NCI-H1105 (cell line): ENCODE results near the gene HIPK1.
"Not testable (repeated sequence)": the region's sequence is repeated elsewhere in the genome, so short reads cannot be mapped to it uniquely, and the experiment has no call there.

Experiments
- DNase-seq: peaks from one replicate; lab custom pipeline; 2025; lab: John Stamatoyannopoulos, UW

The HIPK1 gene

DNA sequence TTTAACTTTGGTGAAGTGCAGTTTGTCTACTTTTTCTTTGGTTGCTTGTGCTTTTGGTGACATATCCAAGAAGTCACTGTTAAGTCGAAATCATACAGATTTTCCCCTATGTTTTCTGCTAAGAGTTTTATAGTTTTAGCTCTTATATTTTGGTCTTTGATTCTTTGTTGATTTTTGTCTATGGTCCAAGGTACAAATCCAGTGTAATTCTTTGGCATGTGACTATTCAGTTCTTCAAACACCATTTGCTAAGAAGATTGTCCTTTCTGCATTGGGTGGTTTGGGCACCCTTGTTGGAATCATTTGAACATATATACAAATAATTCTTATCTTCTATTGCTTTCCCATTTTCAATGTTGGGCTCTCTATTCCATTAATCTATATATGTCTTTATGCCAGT lies 16.2 kb downstream of the HIPK1 start:
- DNase-seq: no peak

DNA sequence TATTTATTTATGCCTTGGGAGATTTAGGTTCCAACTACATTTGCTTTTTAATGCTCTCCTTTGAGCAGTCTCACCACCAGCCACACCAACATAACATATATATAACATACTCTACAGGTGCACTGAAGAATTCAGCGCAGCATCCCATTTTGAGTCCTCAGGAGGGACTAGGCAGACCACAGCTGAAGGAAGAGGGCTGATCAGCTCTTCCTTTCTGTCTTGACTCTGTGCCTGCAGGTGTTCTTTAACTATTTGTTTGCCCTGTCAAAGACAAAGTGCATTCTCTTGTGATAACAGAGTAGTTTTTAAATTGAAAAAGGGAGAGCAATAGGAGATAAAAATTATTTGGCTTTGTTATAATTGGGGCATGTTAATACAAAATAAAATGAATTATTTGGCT lies 17.0 kb downstream of the HIPK1 start:
- DNase-seq: no peak

DNA sequence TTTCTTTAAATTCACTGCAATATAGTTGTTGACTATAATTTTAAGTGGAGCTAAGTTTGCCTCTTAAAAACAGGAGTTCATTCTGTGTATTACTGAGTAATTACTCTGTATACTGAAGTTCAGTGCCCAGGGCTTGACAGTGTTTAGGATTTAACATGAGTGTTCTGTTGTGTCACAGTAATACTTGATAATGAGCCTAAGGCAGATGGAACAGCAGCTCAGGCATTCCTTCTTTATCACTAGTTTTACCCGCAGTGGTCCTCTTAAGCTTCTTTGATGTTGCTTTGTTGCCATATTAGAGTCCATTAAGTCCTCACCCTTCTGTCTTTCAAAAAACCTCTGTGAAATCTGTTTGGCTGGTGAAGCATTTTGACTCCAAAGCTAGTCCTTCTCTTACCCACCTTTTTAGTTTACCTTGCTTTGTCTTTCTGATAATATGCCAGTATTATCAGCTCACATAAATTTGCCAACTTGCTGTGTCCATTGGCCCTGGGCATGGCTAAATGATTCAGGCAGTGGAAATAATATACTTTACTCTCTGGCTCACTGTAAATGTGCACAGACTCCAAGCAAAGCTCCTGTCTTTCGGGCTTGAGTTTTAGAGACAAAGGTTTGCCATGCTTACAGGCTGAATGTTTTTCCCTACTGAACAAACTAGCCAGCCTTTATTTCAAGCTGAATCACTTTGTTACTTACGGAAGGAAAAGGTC lies 17.7 kb downstream of the HIPK1 start:
- DNase-seq: no peak

DNA sequence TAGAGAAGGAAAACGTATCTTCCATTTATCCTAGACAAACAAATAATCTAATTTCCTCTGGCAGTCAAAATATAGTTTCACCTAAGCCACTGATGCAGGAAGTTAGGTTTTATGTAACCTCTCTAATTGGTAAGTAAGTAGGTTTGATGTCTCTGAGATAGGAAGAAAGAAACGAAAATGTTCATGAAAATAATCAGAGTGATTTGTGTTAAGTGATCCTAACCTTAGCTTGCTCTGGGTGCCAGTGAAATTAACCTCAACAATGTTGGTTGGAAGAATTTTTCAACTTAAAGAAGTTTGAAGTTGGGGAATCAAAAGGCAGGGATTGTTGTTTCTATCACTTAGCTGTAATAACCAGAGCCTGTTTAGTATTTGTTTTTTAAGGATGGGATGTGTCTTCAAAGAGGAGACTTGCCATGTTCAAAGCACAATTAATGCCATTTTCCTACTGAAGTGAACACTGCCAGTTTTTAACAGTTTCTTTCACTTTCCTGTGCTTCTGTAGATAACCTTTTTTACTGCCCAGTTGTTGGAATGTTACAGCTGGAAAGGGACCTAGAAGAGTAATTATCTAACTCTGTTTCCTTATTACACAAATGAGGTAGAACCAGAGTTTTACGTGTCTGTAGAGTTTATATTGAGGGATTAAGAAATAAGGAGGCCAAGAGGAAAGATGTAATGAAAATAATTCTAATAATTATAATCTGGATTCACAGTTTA lies 18.4 kb downstream of the HIPK1 start:
- no peak for DNase-seq

DNA sequence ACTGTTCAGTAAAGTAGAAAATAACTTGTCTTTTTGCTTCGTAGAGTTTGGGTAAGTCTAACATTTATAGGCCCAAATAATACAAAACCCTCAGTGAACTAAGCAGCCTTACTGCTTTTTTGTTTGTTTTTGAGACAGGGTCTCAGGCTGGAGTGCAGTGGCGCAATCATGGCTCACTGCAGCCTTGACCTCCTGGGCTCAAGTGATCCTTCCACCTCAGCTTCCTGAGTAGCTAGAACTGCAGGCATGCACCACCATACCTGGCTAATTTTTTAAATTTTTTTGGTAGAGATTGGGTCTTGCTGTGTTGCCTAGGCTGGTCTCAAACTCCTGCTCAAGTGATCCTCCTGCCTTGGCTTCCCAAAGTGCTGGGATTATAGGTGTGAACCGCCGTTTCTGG lies 19.0 kb downstream of the HIPK1 start:
- DNase-seq: not testable (repeated sequence)

DNA sequence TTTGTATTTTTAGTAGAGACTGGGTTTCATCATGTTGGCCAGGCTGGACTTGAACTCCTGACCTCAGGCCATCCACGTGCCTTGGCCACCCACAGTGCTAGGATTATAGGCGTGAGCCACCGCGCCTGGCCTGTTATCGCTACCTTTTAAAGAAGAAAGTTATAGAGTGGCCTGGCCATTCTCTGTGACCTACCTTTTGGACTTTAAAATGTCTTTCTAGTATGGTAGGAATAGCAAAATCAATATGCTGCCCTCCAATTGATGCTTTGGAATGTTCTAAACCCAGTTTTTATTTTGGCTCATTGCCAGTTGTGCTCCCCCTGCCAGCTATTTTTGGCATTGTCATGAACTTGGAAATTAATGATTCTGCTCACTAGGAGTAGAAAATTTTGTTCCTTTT lies 19.9 kb downstream of the HIPK1 start:
- no peak for DNase-seq

DNA sequence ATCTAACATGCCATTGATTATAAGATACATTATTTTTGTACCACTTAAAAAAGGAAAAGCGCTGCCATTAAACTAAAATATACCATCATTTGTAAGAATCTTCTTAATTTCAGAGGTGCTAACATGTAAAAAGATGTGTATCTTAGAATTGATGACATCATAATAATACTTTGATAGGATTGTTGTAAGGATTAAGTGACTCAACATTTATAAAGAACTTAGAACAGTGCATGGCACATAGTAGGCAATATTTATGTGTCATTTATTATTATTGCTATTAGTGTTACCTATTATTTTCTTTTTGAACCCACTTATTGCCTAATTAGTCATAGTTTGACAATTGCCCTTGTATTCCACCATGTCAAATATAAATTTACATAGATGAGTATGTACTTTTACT lies 21.8 kb downstream of the HIPK1 start:
- DNase-seq: no peak

DNA sequence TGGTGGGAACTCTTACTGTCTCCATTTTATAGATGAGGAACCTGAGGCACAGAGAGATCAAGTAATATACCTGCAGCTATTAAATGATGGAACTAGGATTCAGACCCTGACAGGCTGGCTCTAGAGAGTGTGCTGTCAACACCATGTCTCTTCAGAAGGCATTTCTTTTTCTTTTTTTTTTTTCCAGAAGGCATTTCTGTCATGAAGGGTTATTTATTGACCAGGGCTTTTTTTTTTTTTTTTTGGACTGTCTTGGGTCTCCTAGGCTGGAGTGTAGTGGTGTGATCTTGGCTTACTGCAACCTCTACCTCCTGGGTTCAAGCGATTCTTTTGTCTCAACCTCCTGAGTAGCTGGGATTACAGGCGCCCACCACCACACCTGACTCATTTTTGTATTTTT lies 22.6 kb downstream of the HIPK1 start:
- no peak for DNase-seq

DNA sequence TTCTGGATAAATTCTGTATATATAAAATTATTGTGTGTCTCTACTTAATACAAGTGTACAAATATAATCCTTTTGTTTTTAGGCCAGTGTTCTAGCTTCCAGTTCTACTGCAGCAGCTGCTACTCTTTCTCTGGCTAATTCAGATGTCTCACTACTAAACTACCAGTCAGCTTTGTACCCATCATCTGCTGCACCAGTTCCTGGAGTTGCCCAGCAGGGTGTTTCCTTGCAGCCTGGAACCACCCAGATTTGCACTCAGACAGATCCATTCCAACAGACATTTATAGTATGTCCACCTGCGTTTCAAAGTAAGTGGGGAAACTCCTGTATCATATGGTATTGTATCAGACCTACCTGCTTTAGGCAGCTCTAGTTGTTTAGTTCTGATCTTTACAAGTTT lies 28.9 kb downstream of the HIPK1 start:
- no peak for DNase-seq

DNA sequence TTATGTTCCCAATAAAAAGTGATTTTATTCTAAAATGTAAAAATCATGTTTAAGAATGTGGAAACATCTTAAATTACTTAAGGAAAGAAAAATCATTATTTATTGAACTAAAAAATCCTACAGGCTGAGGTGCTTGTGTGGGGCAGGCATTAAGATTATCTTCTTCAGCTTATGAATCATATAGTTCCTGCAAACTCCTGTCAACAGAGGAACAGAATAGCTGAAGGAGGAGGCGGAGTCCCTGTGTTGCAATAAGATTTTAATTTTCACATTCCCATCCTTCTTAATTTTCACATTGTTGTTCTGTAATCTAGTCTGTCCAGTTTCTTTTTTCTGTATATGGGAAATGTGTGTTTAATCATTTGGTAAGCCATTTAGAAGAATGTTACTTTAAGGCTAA lies 29.6 kb downstream of the HIPK1 start:
- DNase-seq: no peak

DNA sequence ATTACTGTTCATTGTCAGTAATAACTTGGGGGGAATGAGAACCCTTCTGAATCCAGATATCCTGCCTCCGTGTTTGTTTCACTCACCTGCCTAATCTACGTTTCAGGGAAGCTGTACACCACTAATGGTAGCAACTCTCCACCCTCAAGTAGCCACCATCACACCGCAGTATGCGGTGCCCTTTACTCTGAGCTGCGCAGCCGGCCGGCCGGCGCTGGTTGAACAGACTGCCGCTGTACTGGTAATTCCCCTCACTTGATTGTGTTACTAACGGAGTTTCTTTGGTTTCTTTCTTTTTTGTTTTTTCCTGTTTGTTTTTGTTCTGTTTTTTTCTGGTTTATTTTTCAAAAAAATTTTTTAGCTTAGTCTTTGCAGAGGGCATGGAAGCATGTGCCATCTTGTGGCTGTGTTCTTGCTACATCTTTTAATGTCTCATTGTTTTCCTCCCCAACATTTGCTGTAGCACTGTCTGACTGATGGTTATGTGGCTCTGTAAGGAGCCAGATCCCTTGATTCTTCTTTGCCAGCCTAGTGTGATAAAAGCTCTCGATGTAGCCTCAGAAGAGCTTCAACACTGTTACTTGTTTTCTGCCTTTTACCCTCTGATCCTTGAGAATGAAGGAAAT lies 34.3 kb downstream of the HIPK1 start:
- DNase-seq: no peak

DNA sequence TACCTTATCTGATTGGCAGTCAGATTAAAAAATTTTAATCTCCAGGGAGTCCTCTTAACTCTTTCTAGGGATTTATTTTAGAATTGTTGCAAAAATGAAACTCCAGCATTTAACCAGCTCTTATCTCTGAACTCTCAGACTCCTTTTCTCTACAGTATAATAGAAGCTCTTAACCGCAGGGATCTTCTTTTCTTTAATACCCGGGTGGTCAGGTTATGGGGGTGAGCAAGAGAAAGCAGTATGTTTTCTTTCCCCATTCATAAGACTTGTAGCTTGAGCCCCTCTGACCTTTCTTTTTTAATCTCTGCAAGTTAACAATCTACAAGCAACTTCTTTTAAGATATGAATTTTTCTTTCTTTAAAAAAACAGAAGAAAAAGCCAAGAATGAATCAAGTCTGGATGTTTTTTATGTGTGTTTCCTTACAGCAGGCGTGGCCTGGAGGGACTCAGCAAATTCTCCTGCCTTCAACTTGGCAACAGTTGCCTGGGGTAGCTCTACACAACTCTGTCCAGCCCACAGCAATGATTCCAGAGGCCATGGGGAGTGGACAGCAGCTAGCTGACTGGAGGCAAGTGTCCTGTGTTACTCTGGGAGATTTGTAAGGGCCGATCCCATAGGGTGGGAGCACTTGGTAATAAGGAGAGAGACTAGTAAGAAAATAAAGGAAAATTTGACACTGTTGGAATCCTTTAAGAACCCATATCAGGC lies 36.7 kb downstream of the HIPK1 start:
- DNase-seq: no peak

DNA sequence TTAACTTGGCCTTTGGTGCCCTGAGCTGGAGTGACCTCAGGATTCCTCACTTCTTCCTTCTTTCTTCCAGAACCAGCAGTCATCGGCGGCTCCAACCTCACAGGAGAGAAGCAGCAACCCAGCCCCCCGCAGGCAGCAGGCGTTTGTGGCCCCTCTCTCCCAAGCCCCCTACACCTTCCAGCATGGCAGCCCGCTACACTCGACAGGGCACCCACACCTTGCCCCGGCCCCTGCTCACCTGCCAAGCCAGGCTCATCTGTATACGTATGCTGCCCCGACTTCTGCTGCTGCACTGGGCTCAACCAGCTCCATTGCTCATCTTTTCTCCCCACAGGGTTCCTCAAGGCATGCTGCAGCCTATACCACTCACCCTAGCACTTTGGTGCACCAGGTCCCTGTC lies 43.8 kb downstream of the HIPK1 start:
- DNase-seq: no peak

DNA sequence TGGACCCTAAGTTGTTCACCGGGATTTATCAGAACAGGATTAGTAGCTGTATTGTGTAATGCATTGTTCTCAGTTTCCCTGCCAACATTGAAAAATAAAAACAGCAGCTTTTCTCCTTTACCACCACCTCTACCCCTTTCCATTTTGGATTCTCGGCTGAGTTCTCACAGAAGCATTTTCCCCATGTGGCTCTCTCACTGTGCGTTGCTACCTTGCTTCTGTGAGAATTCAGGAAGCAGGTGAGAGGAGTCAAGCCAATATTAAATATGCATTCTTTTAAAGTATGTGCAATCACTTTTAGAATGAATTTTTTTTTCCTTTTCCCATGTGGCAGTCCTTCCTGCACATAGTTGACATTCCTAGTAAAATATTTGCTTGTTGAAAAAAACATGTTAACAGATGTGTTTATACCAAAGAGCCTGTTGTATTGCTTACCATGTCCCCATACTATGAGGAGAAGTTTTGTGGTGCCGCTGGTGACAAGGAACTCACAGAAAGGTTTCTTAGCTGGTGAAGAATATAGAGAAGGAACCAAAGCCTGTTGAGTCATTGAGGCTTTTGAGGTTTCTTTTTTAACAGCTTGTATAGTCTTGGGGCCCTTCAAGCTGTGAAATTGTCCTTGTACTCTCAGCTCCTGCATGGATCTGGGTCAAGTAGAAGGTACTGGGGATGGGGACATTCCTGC lies 46.2 kb downstream of the HIPK1 start:
- no peak for DNase-seq

DNA sequence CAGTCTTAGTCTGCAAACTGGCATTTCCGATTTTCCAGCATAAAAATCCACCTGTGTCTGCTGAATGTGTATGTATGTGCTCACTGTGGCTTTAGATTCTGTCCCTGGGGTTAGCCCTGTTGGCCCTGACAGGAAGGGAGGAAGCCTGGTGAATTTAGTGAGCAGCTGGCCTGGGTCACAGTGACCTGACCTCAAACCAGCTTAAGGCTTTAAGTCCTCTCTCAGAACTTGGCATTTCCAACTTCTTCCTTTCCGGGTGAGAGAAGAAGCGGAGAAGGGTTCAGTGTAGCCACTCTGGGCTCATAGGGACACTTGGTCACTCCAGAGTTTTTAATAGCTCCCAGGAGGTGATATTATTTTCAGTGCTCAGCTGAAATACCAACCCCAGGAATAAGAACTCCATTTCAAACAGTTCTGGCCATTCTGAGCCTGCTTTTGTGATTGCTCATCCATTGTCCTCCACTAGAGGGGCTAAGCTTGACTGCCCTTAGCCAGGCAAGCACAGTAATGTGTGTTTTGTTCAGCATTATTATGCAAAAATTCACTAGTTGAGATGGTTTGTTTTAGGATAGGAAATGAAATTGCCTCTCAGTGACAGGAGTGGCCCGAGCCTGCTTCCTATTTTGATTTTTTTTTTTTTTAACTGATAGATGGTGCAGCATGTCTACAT lies 47.6 kb downstream of the HIPK1 start:
- no peak for DNase-seq

DNA sequence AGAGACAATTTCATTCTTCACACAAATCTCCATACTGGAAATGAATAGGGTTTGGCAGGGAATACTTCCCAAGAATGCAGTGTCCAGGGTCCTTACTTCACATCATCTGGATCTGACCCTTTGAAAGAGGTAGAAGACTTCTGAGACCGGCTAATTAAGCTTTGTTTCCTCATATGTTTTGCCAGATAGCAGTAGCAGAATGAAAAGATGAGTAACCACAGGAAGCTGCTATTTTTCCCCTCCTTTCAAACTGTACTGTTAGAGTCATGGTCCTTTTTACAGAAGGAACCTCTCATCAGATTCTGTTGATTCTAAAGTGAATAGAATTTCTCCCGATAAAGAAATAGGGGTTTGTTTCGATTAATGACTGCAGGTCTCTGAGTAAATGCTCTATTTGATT lies 48.8 kb downstream of the HIPK1 start:
- no peak for DNase-seq

DNA sequence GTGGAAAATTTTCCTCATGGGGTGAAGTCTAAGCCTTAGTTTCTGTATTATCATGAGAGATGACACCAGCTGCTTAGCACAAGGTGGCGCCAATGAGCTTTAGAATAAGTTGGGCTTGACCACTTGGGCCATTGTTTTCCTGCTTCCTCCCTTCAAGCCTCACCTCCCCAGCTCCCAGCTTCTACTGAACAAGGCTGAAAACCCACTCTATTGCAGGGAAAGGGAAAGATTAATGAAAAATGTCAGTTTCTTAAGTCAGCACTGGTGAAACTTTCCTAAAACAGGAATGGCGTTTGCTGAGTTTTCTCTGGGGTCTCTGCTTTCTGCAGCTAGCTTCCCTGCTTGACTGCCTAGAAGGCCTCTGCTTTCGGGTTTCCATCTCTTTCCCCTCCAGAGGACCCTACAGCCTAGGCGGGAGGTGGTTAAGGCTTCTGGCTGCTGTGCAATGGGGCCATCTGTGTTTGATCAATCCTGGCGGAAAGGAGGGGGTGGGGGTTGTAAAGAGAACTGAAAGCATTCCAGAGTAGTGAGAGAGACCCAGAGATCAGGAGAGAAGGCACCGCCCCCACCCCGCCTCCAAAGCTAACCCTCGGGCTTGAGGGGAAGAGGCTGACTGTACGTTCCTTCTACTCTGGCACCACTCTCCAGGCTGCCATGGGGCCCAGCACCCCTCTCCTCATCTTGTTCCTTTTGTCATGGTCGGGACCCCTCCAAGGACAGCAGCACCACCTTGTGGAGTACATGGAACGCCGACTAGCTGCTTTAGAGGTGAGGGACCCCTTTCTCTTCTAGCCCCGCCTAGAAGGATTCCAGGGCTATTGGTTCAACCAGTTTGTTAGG lies 50.0 kb downstream of the HIPK1 start, which contains the start of gene OLFML3:
Gene OLFML3 (plus strand): TSS at position 612 of the 840 bp plus-strand sequence. CDS start 43 bp downstream, at position 655.
- peak; percentile 77 for DNase-seq

DNA sequence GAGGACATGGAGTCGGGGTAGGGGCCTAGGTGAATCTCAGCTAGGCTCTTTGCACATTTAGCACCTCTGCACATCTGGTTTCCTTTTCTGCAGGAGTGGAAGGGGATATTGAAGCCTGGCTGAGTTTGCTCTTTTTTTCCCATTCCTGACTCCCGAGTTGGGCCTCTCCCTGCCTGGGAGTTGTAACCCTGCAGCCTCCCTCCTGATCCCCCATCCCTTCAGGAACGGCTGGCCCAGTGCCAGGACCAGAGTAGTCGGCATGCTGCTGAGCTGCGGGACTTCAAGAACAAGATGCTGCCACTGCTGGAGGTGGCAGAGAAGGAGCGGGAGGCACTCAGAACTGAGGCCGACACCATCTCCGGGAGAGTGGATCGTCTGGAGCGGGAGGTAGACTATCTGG lies 51.0 kb downstream of the HIPK1 start:
- no peak for DNase-seq

DNA sequence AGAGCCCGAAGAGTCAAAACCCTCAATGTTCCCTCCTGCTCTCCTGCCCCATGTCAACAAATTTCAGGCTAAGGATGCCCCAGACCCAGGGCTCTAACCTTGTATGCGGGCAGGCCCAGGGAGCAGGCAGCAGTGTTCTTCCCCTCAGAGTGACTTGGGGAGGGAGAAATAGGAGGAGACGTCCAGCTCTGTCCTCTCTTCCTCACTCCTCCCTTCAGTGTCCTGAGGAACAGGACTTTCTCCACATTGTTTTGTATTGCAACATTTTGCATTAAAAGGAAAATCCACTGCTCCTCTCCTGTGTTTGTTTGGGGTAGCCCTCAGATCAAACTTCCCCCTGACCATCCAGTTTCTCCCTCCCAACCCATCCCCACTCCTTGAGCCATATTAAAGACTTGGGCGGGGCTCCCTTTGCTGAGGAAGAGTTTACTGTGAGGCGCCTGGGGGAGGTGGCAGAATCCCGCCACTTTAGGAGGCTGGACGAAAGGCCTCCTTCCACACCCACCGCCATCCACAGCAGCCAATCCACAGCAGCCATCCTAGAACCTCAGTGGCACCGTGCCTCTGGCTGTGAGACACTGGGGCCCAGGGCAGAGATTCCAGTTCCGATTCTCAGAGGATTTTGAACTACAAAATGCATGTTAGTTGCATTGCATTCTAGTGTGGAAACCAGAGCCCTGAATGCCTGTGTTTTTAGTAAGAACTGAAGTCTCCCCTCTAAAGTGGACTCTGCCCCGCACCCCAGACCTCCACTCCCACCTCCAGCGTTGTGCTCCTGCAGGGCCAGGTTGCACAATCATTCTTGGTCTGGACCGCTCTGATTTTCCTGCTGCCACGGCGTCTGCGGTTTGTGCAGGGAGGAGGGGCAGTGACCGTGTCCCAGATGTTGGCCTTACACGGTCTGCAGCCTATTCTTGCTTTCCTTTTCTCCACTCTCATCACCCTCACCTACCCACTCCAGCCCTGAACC lies 53.1 kb downstream of the HIPK1 start:
- no peak for DNase-seq
